ENCODE data around the gene CSRP3.

DNA sequence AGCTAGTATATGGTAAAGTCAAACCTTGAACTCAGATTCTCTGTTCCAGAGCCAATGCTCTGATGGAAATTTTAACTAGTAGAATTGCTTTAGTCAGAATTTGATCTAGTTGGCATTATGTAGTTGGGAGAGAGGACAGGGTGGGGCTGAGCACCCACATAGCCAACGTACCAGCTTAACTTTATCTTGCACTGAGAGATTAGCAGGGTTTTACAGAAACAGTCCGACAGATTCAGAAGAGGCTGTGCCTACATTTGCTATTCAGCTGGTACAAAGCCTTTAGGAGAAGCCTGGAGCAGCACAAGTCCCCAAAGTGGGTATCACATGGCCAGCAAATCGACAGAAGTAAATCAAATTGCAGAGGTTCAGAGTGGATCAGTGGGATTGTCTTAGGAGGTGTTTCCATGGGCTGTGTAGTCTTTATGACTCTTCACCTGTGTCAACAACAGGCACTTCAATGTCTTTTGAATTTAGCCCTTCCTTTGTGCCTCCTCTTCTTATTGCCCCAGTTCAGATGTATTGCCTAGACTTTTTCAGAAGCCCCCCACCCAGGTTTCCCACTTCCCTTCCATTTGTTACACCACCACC lies 7.3 kb upstream of the CSRP3 start:
- TF ChIP-seq POLR2AphosphoS5 (IDR thresholded peaks at IDR 0.05) (no peak), POLR2A (IDR thresholded peaks at IDR 0.05) (no peak)
- TF ChIP-seq, protein P1, sequence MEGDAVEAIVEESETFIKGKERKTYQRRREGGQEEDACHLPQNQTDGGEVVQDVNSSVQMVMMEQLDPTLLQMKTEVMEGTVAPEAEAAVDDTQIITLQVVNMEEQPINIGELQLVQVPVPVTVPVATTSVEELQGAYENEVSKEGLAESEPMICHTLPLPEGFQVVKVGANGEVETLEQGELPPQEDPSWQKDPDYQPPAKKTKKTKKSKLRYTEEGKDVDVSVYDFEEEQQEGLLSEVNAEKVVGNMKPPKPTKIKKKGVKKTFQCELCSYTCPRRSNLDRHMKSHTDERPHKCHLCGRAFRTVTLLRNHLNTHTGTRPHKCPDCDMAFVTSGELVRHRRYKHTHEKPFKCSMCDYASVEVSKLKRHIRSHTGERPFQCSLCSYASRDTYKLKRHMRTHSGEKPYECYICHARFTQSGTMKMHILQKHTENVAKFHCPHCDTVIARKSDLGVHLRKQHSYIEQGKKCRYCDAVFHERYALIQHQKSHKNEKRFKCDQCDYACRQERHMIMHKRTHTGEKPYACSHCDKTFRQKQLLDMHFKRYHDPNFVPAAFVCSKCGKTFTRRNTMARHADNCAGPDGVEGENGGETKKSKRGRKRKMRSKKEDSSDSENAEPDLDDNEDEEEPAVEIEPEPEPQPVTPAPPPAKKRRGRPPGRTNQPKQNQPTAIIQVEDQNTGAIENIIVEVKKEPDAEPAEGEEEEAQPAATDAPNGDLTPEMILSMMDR (IDR thresholded peaks at IDR 0.05), result no peak
